ENCODE data around the gene EPHA7.

EPHA7 gene

GRCh38 chr6:93392797-93393196 is 26.6 kb downstream of the EPHA7 start:
- DNase-seq = no peak

GRCh38 chr6:93391965-93392364 is 27.4 kb downstream of the EPHA7 start:
- DNase-seq = no peak

- DNase-seq = no peak
Measured at GRCh38 chr6:93389192-93389591, 30.2 kb downstream of the EPHA7 start.

- no peak for DNase-seq
Measured at GRCh38 chr6:93388070-93388469, 31.3 kb downstream of the EPHA7 start.

- no peak for DNase-seq
Measured at GRCh38 chr6:93376026-93376540, 43.3 kb downstream of the EPHA7 start.

- no peak for DNase-seq
Measured at GRCh38 chr6:93373445-93373844, 45.9 kb downstream of the EPHA7 start.

GRCh38 chr6:93371756-93372155 is 47.6 kb downstream of the EPHA7 start:
- DNase-seq = no peak

GRCh38 chr6:93369586-93370134 is 49.7 kb downstream of the EPHA7 start:
- no peak for DNase-seq

- DNase-seq = no peak
Measured at GRCh38 chr6:93366506-93366905, 52.9 kb downstream of the EPHA7 start.

GRCh38 chr6:93365445-93365844 is 53.9 kb downstream of the EPHA7 start:
- DNase-seq = no peak

- no peak for DNase-seq
Measured at GRCh38 chr6:93358435-93358834, 60.9 kb downstream of the EPHA7 start.

- no peak for DNase-seq
Measured at GRCh38 chr6:93352604-93353003, 66.8 kb downstream of the EPHA7 start.

GRCh38 chr6:93351222-93351621 is 68.1 kb downstream of the EPHA7 start:
- DNase-seq = no peak

- DNase-seq = no peak
Measured at GRCh38 chr6:93350774-93351173, 68.6 kb downstream of the EPHA7 start.

- DNase-seq = no peak
Measured at GRCh38 chr6:93344333-93344835, 75.0 kb downstream of the EPHA7 start.

GRCh38 chr6:93343476-93343875 is 75.9 kb downstream of the EPHA7 start:
- DNase-seq = no peak

GRCh38 chr6:93341900-93342613 is 77.3 kb downstream of the EPHA7 start:
- DNase-seq = no peak

GRCh38 chr6:93337772-93338394 is 81.5 kb downstream of the EPHA7 start:
- no peak for DNase-seq

- no peak for DNase-seq
Measured at GRCh38 chr6:93337014-93337413, 82.3 kb downstream of the EPHA7 start.

GRCh38 chr6:93329301-93330000 is 89.9 kb downstream of the EPHA7 start:
- DNase-seq = no peak

- no peak for DNase-seq
Measured at GRCh38 chr6:93327857-93328256, 91.5 kb downstream of the EPHA7 start.

GRCh38 chr6:93325761-93326160 is 93.6 kb downstream of the EPHA7 start:
- no peak for DNase-seq

GRCh38 chr6:93323630-93324029 is 95.7 kb downstream of the EPHA7 start:
- no peak for DNase-seq
